ENCODE results near the gene TMCO4. TPM values are rescaled to one million over a fixed set of nuclear protein-coding genes. Genes with fewer than 3 reads are reported as not detected.

TMCO4 gene
- total and polyA plus RNA-seq, 12 donors = 23.2 to 55.0 (median 38.1) TPM

DNA sequence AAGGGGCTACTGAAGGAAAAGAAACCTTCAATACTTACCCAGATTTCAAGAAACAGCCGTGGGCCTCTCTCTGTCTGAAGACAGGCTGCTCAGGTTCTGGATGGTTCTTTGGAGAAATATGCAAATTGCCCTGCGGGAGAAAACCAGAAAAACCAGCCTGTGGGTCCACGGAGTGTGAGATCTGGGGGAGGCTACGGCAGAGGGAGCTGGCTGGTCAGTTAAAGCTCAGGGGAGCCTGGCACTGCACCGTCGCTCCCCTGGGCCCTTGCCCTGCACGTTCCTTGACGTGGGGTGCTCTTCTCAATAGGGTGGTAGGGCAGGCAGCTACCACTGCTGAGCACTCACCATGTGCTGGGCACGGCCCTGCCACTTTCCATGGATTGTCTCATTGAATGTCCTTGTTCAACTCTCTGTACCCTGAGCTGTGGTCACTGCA is 12.7 kb downstream of the TMCO4 start:
- Histone ChIP-seq H3K36me3 (replicated peaks in 1 of 2) (peaks cover 0 to 14% of the 10 kb centered on the region in 2 donors), H3K9me3 (replicated peaks in 1 of 3) (no peaks in the 10 kb centered on the region), H3K27ac (no peak overlapping the region), H3K4me3 (no peak overlapping the region), H3K4me1 (replicated peaks in 1 of 2) (no peaks in the 10 kb centered on the region), H3K27me3 (no peaks in the 10 kb centered on the region)
- WGBS, 4 donors = 83 to 89% (median 87%) methylated on average over 4 to 9 of the region's 9 CpGs
- intact Hi-C loops (cut with DNase I) = no loop called here
- DNase-seq = no peak
- TF ChIP-seq POLR2A (IDR thresholded peaks at IDR 0.05) = no peak
- TF ChIP-seq, protein P1, sequence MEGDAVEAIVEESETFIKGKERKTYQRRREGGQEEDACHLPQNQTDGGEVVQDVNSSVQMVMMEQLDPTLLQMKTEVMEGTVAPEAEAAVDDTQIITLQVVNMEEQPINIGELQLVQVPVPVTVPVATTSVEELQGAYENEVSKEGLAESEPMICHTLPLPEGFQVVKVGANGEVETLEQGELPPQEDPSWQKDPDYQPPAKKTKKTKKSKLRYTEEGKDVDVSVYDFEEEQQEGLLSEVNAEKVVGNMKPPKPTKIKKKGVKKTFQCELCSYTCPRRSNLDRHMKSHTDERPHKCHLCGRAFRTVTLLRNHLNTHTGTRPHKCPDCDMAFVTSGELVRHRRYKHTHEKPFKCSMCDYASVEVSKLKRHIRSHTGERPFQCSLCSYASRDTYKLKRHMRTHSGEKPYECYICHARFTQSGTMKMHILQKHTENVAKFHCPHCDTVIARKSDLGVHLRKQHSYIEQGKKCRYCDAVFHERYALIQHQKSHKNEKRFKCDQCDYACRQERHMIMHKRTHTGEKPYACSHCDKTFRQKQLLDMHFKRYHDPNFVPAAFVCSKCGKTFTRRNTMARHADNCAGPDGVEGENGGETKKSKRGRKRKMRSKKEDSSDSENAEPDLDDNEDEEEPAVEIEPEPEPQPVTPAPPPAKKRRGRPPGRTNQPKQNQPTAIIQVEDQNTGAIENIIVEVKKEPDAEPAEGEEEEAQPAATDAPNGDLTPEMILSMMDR (IDR thresholded peaks at IDR 0.05) = no peak

DNA sequence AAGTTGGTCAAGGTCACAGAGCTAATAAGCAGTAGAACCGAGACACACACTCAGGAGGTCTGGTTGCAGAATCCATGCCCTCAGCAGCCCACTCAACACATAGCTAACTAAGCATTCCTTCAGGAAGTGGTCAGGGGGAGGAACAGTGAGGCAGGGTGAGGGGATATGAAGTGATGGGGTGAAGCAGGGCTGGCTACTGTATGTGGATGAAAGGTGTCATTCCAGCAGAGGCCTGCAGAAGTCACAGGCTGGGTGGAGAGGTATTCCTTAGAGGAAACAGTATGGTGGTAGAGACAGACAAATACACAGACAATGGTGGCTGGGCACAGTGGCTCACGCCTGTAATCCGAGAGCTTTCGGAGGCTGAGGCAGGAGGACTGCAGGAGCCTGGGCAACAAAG is 14.1 kb downstream of the TMCO4 start:
- Histone ChIP-seq H3K36me3 (replicated peaks in 1 of 2) (peaks cover 0 to 16% of the 10 kb centered on the region in 2 donors), H3K9me3 (replicated peaks in 1 of 3) (no peaks in the 10 kb centered on the region), H3K27me3 (no peaks in the 10 kb centered on the region), H3K4me1 (replicated peaks in 1 of 2) (no peaks in the 10 kb centered on the region), H3K4me3 (no peak overlapping the region), H3K27ac (no peak overlapping the region)
- DNase-seq = no peak
- intact Hi-C loops (cut with DNase I) = no loop called here
- no peak for TF ChIP-seq POLR2A (IDR thresholded peaks at IDR 0.05)
- TF ChIP-seq, protein P1 (IDR thresholded peaks at IDR 0.05) = no peak
- 63 to 66% (median 64%) methylated on average over 4 of the region's 4 CpGs for WGBS, 4 donors

DNA sequence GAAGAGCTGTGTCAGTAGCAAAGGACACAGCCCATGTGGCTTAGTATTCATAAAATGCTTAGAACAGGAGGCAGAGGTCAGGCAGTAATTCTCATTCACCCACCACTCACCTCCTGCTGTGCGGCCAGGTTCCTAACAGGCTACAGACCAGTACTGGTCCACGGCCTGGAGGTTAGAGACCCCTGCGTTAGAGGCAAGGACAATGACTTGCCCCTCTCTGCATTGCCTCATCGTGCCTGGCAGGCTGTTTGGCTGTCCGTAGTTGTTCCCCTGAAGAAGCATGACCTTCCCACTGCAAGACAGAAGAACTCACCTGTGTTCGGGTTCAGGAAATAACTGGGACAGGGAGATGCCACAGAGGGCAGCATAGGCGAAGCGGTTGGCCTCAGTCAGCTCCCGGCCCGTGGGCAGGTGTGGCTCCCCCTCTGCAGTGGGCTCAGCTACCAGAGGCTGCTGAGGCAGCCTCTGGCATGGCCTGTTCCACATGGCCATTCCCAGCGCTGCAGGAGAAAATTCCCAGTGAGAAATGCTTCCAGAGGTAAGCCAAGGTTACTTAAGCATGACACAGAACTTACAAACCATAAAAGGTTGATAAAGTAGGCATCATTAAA is 19.3 kb downstream of the TMCO4 start:
- intact Hi-C loops (cut with DNase I) = no loop called here
- DNase-seq = no peak
- Histone ChIP-seq H3K9me3 (replicated peaks in 1 of 3) (no peaks in the 10 kb centered on the region), H3K27ac (no peak overlapping the region), H3K36me3 (replicated peaks in 1 of 2) (peaks cover 0 to 13% of the 10 kb centered on the region in 2 donors), H3K4me1 (replicated peaks in 1 of 2) (no peaks in the 10 kb centered on the region), H3K4me3 (no peak overlapping the region), H3K27me3 (no peaks in the 10 kb centered on the region)
- no peak for TF ChIP-seq POLR2A (IDR thresholded peaks at IDR 0.05)
- TF ChIP-seq, protein P1 (IDR thresholded peaks at IDR 0.05) = no peak
- WGBS, 4 donors = 91 to 94% (median 92%) methylated on average over 9 to 11 of the region's 11 CpGs

DNA sequence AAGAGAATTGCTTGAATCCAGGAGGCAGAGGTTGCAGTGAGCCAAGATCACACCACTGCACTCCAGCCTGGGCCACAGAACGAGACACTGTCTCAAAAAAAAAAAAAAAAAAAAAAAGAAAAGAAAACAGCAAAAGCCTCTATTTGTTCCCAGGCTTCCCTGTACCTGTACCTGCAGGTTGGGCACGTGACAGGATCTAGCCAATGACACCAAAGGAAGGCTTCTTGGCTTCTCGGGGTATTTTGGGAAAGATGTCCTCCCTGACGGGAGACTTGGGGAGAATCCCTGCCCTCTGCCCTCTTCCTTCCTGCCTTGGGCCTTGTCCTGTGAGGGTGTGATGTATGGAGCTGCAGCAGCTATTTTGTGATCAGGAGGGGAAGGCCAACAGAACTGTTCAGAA is 22.8 kb downstream of the TMCO4 start:
- no peaks in the 10 kb centered on the region for H3K27me3 ChIP-seq
- WGBS, 4 donors = 97 to 99% (median 98%) methylated on average over 4 of the region's 4 CpGs
- intact Hi-C loops (cut with DNase I) = no loop called here
- H3K4me1 ChIP-seq (replicated peaks in 1 of 2) = no peaks in the 10 kb centered on the region
- no peak for TF ChIP-seq POLR2A (IDR thresholded peaks at IDR 0.05)
- TF ChIP-seq, protein P1 (IDR thresholded peaks at IDR 0.05) = no peak
- no peak for DNase-seq
- no peak overlapping the region for H3K4me3 ChIP-seq
- H3K36me3 ChIP-seq (replicated peaks in 1 of 2) = peaks cover 0 to 22% of the 10 kb centered on the region in 2 donors
- no peak overlapping the region for H3K27ac ChIP-seq
- no peaks in the 10 kb centered on the region for H3K9me3 ChIP-seq (replicated peaks in 1 of 3)
